A549 (cell line): ENCODE results near the gene CHAD. TPM values are rescaled to one million over a fixed set of nuclear protein-coding genes. Genes with fewer than 3 reads are reported as not detected.

Source experiments
- ATAC-seq, 2 experiments: fragments of 200-7000 bp in 1 of 2; fragments of >200 bp in 1 of 2; cut with Nextera tagmentation in 1 of 2; cut with Tn5 transposase in 1 of 2; 3 replicates each; pipeline versions ENCODE4 v1.8.0 to v1.9.1; 2018 to 2020; ENCODE audit warnings: mild to moderate bottlenecking in 1 of 2, moderate library complexity in 1 of 2
- CTCF ChIA-PET: fragments of 300-600 bp; sonication (Branson Sonifier 250); formaldehyde crosslinking; extraction: SDS; loops from one replicate; lab custom pipeline; 2021; ENCODE audit warnings: antibody characterized with exemption, inconsistent platforms; lab: Yijun Ruan, JAX
- POLR2A ChIA-PET: fragments of 350-600 bp; formaldehyde crosslinking; extraction: SDS; loops from one replicate; lab custom pipeline; 2021; ENCODE audit warnings: antibody characterized with exemption, inconsistent platforms; lab: Yijun Ruan, JAX
- DNase-seq, 2 experiments: peaks; one replicate each; pipeline versions ENCODE4 v3.0.0 to v3.0.0-alpha.2; 2011 to 2016; ENCODE audit warnings: low read depth in 1 of 2, low spot score in 1 of 2
- FAIRE-seq: peaks from 2 replicates; lab custom pipeline; 2011; peaks lifted over from hg19 to GRCh38; lab: Jason Lieb, UNC
- H3K27ac ChIP-seq, 2 experiments: fragments of >200 bp; sonication (Bioruptor Twin); formaldehyde crosslinking; 3 replicates each; pipeline ENCODE4 v1.5.1; 2016 to 2017
- H3K4me1 ChIP-seq: fragments of >200 bp; sonication (Bioruptor Twin); formaldehyde crosslinking; 3 replicates; pipeline ENCODE4 v1.6.1; 2016
- H3K4me2 ChIP-seq: fragments of >200 bp; sonication (Bioruptor Twin); formaldehyde crosslinking; 3 replicates; pipeline ENCODE4 v1.6.1; 2016
- H3K4me3 ChIP-seq: fragments of >200 bp; sonication (Bioruptor Twin); formaldehyde crosslinking; 3 replicates; pipeline ENCODE4 v1.5.1; 2016
- H3K9me3 ChIP-seq: fragments of >200 bp; sonication (Bioruptor Twin); formaldehyde crosslinking; 3 replicates; pipeline ENCODE4 v1.6.1; 2016
- BHLHE40 ChIP-seq: IDR thresholded peaks from 2 replicates; pipeline ENCODE4 v1.6.1; 2012; ENCODE audit warnings: low read depth, low read length, inconsistent platforms
- CBX2 ChIP-seq: fragments of 200-600 bp; sonication (generic); IDR thresholded peaks from 2 replicates; pipeline ENCODE4 v1.6.1; 2016; ENCODE audit warnings: low read depth, mild to moderate bottlenecking, borderline replicate concordance
- CBX8 ChIP-seq: fragments of 200-600 bp; sonication (generic); IDR thresholded peaks from 2 replicates; pipeline ENCODE4 v1.6.1; 2016
- CEBPB ChIP-seq, 2 experiments: fragments of >200 bp in 1 of 2; sonication (Bioruptor Twin) in 1 of 2; formaldehyde crosslinking in 1 of 2; IDR thresholded peaks; 2 replicates each; pipeline ENCODE4 v1.6.1; 2012 to 2016
- EHF ChIP-seq: fragments of 250-450 bp; sonication (Bioruptor Pico); IDR thresholded peaks from 2 replicates; pipeline ENCODE4 v1.5.0; 2020; ENCODE audit warnings: mild to moderate bottlenecking
- ESRRA ChIP-seq: fragments of 150-350 bp; IDR thresholded peaks from 2 replicates; pipeline ENCODE4 v1.6.1; 2014; ENCODE audit warnings: mild to moderate bottlenecking, low read length, borderline replicate concordance
- FOSL2 ChIP-seq, 2 experiments: fragments of 450-650 bp in 1 of 2; fragments of >200 bp in 1 of 2; sonication (Bioruptor Twin) in 1 of 2; formaldehyde crosslinking; IDR thresholded peaks; 2 replicates each; pipeline versions ENCODE4 v1.5.0 to v1.6.1; 2016 to 2020; ENCODE audit warnings: mild to moderate bottlenecking in 1 of 2, moderate library complexity in 1 of 2
- FOXS1 ChIP-seq: fragments of 250-450 bp; sonication (Bioruptor Pico); IDR thresholded peaks from 2 replicates; pipeline ENCODE4 v1.5.0; 2020; ENCODE audit warnings: mild to moderate bottlenecking, moderate library complexity
- GATA3 ChIP-seq: IDR thresholded peaks from 2 replicates; pipeline ENCODE4 v1.6.1; 2012; ENCODE audit warnings: borderline replicate concordance
- HEYL ChIP-seq: fragments of 250-450 bp; sonication (Bioruptor Pico); IDR thresholded peaks from 2 replicates; pipeline ENCODE4 v1.8.0; 2021; ENCODE audit warnings: mild to moderate bottlenecking, moderate library complexity
- HOXB5 ChIP-seq: fragments of 250-450 bp; sonication (Bioruptor Pico); IDR thresholded peaks from 2 replicates; pipeline ENCODE4 v1.5.0; 2020; ENCODE audit warnings: mild to moderate bottlenecking, moderate library complexity
- JUN ChIP-seq, 2 experiments: fragments of >200 bp; sonication (Bioruptor Twin); formaldehyde crosslinking; IDR thresholded peaks; 2 replicates in 1 of 2; 3 replicates in 1 of 2; pipeline ENCODE4 v1.6.1; 2016 to 2017
- JUNB ChIP-seq: fragments of >200 bp; sonication (Bioruptor Twin); formaldehyde crosslinking; IDR thresholded peaks from 2 replicates; pipeline ENCODE4 v1.6.1; 2016
- KDM1A ChIP-seq: fragments of 200-600 bp; sonication (generic); IDR thresholded peaks from 2 replicates; pipeline ENCODE4 v1.6.1; 2016; ENCODE audit warnings: low read depth, mild to moderate bottlenecking
- KDM5A ChIP-seq: fragments of 200-600 bp; sonication (generic); IDR thresholded peaks from 2 replicates; pipeline ENCODE4 v1.6.1; 2016; ENCODE audit warnings: antibody characterized with exemption, mild to moderate bottlenecking
- MAFK ChIP-seq: fragments of 450-650 bp; IDR thresholded peaks from 2 replicates; pipeline ENCODE4 v1.6.1; 2014; ENCODE audit not compliant: partially characterized antibody
- MAZ ChIP-seq: fragments of 150-350 bp; IDR thresholded peaks from 2 replicates; pipeline ENCODE4 v1.6.1; 2014; ENCODE audit warnings: antibody characterized with exemption, low read depth, low read length, borderline replicate concordance
- NR3C1 ChIP-seq: fragments of >200 bp; sonication (Bioruptor Twin); formaldehyde crosslinking; IDR thresholded peaks from 3 replicates; pipeline ENCODE4 v1.6.1; 2017
- PHF8 ChIP-seq: fragments of 200-600 bp; sonication (generic); IDR thresholded peaks from 2 replicates; pipeline ENCODE4 v1.6.1; 2016; ENCODE audit warnings: low read depth, mild to moderate bottlenecking, antibody characterized with exemption, moderate library complexity, borderline replicate concordance
- POLR2A ChIP-seq: IDR thresholded peaks from 2 replicates; pipeline ENCODE4 v1.6.1; 2012; ENCODE audit warnings: mild to moderate bottlenecking, low read length
- POLR2AphosphoS2 ChIP-seq: conservative IDR thresholded peaks from 2 replicates; pipeline ENCODE4 v1.6.1; 2012; ENCODE audit warnings: low read length, improper control_type of control experiment, inconsistent platforms
- RAD21 ChIP-seq, 2 experiments: fragments of >200 bp in 1 of 2; sonication (Bioruptor Twin) in 1 of 2; formaldehyde crosslinking in 1 of 2; IDR thresholded peaks in 1 of 2; conservative IDR thresholded peaks in 1 of 2; 2 replicates in 1 of 2; 3 replicates in 1 of 2; pipeline ENCODE4 v1.6.1; 2012 to 2018; ENCODE audit warnings: inconsistent platforms in 1 of 2
- RFX5 ChIP-seq: fragments of 450-650 bp; IDR thresholded peaks from 2 replicates; pipeline ENCODE4 v1.7.1; 2014; ENCODE audit warnings: antibody characterized with exemption, mild to moderate bottlenecking, moderate library complexity
- RNF2 ChIP-seq: fragments of 200-600 bp; sonication (generic); IDR thresholded peaks from 2 replicates; pipeline ENCODE4 v1.6.1; 2016; ENCODE audit warnings: low read depth, mild to moderate bottlenecking, antibody characterized with exemption, moderate library complexity, borderline replicate concordance
- ZC3H11A ChIP-seq: fragments of 450-650 bp; IDR thresholded peaks from 2 replicates; pipeline ENCODE4 v1.6.1; 2014; ENCODE audit warnings: antibody characterized with exemption, mild to moderate bottlenecking
- ZSCAN20 ChIP-seq: fragments of 250-450 bp; sonication (Bioruptor Pico); IDR thresholded peaks from 2 replicates; pipeline ENCODE4 v1.8.0; 2022; ENCODE audit warnings: mild to moderate bottlenecking, moderate library complexity
- WGBS: methylation state at CpG from one replicate; pipeline ENCODE4 v1.1.6; 2017; ENCODE audit errors: missing lambda C conversion rate; 5-methylcytosine and 5-hydroxymethylcytosine counted together
- polyA plus RNA-seq, 4 experiments: library from polyadenylated mRNA; depleted of rRNA in 3 of 4; stranded (reverse); fragments of >200 nt; fragmentation: RNase III in 1 of 4; extraction: RNeasy Plus Mini Kit Qiagen cat#74134 plus additional on column Dnase treatment in 1 of 4; gene quantifications; 2 replicates in 3 of 4; 3 replicates in 1 of 4; pipeline ENCODE4 v1.2.3, GENCODE V29; 2011 to 2017
- TF ChIP-seq, protein P1 (sequence below): IDR thresholded peaks from 2 replicates; pipeline ENCODE4 v1.6.1; 2012; ENCODE audit warnings: low read depth, borderline replicate concordance
- TF ChIP-seq, protein P2 (sequence below): fragments of 450-650 bp; IDR thresholded peaks from 2 replicates; pipeline ENCODE4 v1.6.1; 2014; ENCODE audit warnings: antibody characterized with exemption
- TF ChIP-seq, protein P3 (sequence below): fragments of 150-350 bp; IDR thresholded peaks from 2 replicates; pipeline ENCODE4 v1.6.1; 2014; ENCODE audit warnings: low read depth, mild to moderate bottlenecking, low read length
- TF ChIP-seq, protein P4 (sequence below): fragments of >200 bp; sonication (Bioruptor Twin); formaldehyde crosslinking; IDR thresholded peaks from 3 replicates; pipeline ENCODE4 v1.6.1; 2016

CHAD gene
- polyA plus RNA-seq, 2 of the 4 experiments (the other 2 are of a cell fraction): not detected

DNA sequence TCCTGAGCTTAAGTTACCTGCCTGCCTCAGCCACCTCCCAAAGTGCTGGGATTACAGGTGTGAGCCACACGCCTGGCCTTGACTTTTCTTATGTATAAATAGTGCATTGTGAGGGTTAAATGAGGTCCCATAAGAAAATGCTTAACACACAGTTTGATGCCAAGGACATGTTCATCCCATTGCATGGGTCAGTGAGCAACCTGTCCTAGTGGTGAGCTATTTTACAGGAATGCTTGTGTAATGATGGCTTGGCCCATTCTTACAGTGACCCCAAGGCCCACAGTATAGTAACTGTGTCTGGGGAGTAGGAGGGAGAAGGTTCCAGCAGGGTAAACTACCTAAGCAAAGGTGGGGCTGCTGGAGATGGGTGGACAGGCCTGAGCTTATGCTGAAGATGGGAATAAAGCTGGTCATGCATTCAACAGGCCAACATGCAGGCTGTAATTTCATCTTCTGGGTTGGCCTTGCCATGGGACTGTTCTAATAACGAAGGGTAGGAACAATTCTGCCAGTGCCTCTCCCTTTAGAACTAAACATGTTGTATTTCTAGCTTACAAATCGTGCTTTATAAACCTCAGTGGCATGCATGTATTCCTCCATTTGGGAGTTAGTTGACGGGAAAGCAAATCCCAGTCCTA is 36.4 kb downstream of the CHAD start:
- ChIA-PET POLR2A (interaction anchor here (0.9 kb wide), 1 partner anchor 35 kb away, joined by 3 read pairs; the partner anchor contains the start of gene LRRC59), CTCF (interaction anchor here (0.8 to 8.4 kb wide), 8 partner anchors 15 to 194 kb away, joined by 3 to 55 read pairs (median 4); partner anchors contain the start of gene LRRC59)
- Histone ChIP-seq H3K4me2 (no peak overlapping the region), H3K9me3 (no peaks in the 10 kb centered on the region), H3K4me1 (peaks cover 6% of the 10 kb centered on the region), H3K4me3 (no peak overlapping the region), H3K27ac (no peak overlapping the region)
- no peak for FAIRE-seq
- TF ChIP-seq BHLHE40: no peak
- no peak for TF ChIP-seq NR3C1
- no peak for TF ChIP-seq JUNB
- TF ChIP-seq RNF2: no peak
- no peak for TF ChIP-seq MAFK
- TF ChIP-seq HEYL: no peak
- no peak for TF ChIP-seq KDM5A
- TF ChIP-seq EHF (CRISPR knock-in tag): no peak
- no peak for TF ChIP-seq RFX5
- no peak for TF ChIP-seq GATA3
- no peak for ATAC-seq
- no peak for DNase-seq
- 52% methylated on average over 4 of the region's 4 CpGs for WGBS

DNA sequence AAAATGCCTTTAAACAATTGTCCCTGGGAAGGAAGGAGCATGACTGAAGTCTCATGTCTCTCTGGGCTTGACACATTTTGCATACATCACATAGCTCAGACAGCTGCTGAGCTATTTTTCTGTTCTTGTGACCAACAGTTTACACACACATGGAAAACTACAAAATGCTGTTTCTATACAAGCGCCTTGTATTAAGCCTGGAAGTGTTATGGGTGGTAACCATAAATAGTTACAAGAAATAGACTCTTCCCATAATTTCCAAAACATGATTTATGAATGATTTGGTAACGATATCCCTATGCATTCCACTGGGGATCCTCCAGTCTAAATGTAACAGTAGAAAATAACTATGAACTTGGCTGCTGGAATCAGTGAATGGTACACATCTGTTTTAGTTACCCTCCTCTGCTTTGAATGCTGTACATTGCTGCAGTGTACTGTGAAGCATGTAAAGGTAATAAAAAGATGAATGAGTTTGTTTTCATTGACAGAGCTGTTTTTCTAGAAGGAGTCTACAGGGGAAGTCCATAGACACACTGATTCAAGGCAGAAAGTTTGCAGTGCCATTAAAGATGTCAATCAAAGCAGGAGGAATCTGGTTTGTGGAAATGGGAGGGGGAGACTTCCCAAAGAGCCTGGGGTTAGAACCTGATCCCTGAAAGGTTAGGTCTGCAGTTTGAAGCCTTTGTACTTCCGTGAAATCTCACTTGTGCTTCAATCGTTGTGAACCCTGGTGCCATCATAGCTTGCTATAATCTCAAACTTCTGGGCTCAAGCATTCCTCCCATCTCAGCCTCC is 37.7 kb downstream of the CHAD start:
- ATAC-seq: no peak
- DNase-seq: no peak
- no peak overlapping the region for H3K4me2 ChIP-seq
- POLR2A ChIA-PET: interaction anchor here (0.9 to 1.7 kb wide), 2 partner anchors 34 kb away, joined by 3 to 5 read pairs; partner anchors contain the start of gene LRRC59
- H3K4me1 ChIP-seq: peaks cover 12% of the 10 kb centered on the region
- TF ChIP-seq ZSCAN20 (CRISPR knock-in tag): no peak
- TF ChIP-seq RFX5: no peak
- TF ChIP-seq PHF8: no peak
- TF ChIP-seq, protein P1, sequence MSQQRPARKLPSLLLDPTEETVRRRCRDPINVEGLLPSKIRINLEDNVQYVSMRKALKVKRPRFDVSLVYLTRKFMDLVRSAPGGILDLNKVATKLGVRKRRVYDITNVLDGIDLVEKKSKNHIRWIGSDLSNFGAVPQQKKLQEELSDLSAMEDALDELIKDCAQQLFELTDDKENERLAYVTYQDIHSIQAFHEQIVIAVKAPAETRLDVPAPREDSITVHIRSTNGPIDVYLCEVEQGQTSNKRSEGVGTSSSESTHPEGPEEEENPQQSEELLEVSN: no peak
- no peak for TF ChIP-seq CEBPB (IDR thresholded peaks at IDR 0.05)
- TF ChIP-seq FOXS1 (CRISPR knock-in tag): no peak
- TF ChIP-seq, protein P2, sequence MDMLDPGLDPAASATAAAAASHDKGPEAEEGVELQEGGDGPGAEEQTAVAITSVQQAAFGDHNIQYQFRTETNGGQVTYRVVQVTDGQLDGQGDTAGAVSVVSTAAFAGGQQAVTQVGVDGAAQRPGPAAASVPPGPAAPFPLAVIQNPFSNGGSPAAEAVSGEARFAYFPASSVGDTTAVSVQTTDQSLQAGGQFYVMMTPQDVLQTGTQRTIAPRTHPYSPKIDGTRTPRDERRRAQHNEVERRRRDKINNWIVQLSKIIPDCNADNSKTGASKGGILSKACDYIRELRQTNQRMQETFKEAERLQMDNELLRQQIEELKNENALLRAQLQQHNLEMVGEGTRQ: no peak
- TF ChIP-seq FOSL2 (IDR thresholded peaks at IDR 0.05): no peak
- TF ChIP-seq FOSL2 (CRISPR knock-in tag; IDR thresholded peaks at IDR 0.05): no peak
- no peak for TF ChIP-seq CBX2
- no peak for TF ChIP-seq NR3C1
- no peak for TF ChIP-seq RAD21 (conservative IDR thresholded peaks at IDR 0.05 in 1 of 2, IDR thresholded peaks at IDR 0.05 in 1 of 2)
- TF ChIP-seq KDM1A: no peak
- TF ChIP-seq MAZ: no peak
- FAIRE-seq: no peak
- no peaks in the 10 kb centered on the region for H3K9me3 ChIP-seq
- CTCF ChIA-PET: interaction anchor here (0.8 to 8.4 kb wide), 8 partner anchors 21 to 195 kb away, joined by 3 to 55 read pairs (median 4); partner anchors contain the start of genes LRRC59 and RSAD1
- H3K27ac ChIP-seq: no peak overlapping the region
- no peak overlapping the region for H3K4me3 ChIP-seq
- WGBS: 88% methylated on average over 4 of the region's 4 CpGs

DNA sequence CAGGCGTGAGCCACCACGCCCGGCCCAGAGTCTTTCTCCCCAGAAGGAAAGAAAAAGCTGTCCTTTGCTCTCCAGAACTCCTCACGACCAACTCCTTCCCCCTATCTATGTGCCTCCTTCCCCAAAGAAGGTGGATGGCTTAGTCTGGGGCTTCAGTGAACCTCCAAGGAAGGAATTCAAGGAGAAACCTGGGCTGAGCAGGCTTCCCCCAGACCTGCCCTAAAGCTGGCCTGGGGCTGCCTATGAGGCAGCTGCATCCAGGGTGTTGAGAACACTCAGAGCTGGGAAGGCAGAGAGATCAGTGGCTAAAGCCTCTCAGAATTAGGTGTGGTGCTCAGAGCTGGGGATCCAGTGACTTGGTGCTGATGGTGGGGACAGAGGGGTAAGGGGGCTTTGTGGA is 38.9 kb downstream of the CHAD start:
- ChIA-PET CTCF (interaction anchor here (0.8 to 8.4 kb wide), 5 partner anchors 8 to 49 kb away, joined by 3 to 55 read pairs (median 4); partner anchors contain the start of genes LRRC59 and RSAD1), POLR2A (interaction anchor here (0.6 to 1.7 kb wide), 2 partner anchors 33 to 295 kb away, joined by 3 to 5 read pairs; partner anchors contain the start of gene LRRC59)
- peaks cover 19% of the 10 kb centered on the region for H3K4me1 ChIP-seq
- TF ChIP-seq BHLHE40 (no peak), EHF (CRISPR knock-in tag) (no peak), ESRRA (no peak), JUN (IDR thresholded peaks at IDR 0.05) (no peak), MAFK (no peak), ZC3H11A (no peak), CEBPB (IDR thresholded peaks at IDR 0.05) (no peak), POLR2AphosphoS2 (no peak), CBX2 (no peak), POLR2A (no peak), KDM1A (no peak), HOXB5 (CRISPR knock-in tag) (no peak), CBX8 (no peak)
- TF ChIP-seq, protein P3, sequence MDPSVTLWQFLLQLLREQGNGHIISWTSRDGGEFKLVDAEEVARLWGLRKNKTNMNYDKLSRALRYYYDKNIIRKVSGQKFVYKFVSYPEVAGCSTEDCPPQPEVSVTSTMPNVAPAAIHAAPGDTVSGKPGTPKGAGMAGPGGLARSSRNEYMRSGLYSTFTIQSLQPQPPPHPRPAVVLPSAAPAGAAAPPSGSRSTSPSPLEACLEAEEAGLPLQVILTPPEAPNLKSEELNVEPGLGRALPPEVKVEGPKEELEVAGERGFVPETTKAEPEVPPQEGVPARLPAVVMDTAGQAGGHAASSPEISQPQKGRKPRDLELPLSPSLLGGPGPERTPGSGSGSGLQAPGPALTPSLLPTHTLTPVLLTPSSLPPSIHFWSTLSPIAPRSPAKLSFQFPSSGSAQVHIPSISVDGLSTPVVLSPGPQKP: no peak
- TF ChIP-seq, protein P4, sequence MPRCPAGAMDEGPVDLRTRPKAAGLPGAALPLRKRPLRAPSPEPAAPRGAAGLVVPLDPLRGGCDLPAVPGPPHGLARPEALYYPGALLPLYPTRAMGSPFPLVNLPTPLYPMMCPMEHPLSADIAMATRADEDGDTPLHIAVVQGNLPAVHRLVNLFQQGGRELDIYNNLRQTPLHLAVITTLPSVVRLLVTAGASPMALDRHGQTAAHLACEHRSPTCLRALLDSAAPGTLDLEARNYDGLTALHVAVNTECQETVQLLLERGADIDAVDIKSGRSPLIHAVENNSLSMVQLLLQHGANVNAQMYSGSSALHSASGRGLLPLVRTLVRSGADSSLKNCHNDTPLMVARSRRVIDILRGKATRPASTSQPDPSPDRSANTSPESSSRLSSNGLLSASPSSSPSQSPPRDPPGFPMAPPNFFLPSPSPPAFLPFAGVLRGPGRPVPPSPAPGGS: no peak

More for the DNA sequence above, 38.9 kb downstream of the CHAD start:
- H3K4me2 ChIP-seq: no peak overlapping the region
- no peaks in the 10 kb centered on the region for H3K9me3 ChIP-seq
- DNase-seq (no peak), FAIRE-seq (no peak), ATAC-seq (no peak)
- H3K27ac ChIP-seq: no peak overlapping the region
- no peak overlapping the region for H3K4me3 ChIP-seq
- 85% methylated on average over 4 of the region's 4 CpGs for WGBS
